A204.1 (cell line): ENCODE data around the gene ZBTB4.
A peak's percentile ranks its signal among the peaks of the same experiment; 100 is the strongest.

Source experiments
- FAIRE-seq: peaks from 2 replicates; lab custom pipeline; 2012; peaks lifted over from hg19 to GRCh38; lab: Jason Lieb, UNC

The ZBTB4 gene, protein sequence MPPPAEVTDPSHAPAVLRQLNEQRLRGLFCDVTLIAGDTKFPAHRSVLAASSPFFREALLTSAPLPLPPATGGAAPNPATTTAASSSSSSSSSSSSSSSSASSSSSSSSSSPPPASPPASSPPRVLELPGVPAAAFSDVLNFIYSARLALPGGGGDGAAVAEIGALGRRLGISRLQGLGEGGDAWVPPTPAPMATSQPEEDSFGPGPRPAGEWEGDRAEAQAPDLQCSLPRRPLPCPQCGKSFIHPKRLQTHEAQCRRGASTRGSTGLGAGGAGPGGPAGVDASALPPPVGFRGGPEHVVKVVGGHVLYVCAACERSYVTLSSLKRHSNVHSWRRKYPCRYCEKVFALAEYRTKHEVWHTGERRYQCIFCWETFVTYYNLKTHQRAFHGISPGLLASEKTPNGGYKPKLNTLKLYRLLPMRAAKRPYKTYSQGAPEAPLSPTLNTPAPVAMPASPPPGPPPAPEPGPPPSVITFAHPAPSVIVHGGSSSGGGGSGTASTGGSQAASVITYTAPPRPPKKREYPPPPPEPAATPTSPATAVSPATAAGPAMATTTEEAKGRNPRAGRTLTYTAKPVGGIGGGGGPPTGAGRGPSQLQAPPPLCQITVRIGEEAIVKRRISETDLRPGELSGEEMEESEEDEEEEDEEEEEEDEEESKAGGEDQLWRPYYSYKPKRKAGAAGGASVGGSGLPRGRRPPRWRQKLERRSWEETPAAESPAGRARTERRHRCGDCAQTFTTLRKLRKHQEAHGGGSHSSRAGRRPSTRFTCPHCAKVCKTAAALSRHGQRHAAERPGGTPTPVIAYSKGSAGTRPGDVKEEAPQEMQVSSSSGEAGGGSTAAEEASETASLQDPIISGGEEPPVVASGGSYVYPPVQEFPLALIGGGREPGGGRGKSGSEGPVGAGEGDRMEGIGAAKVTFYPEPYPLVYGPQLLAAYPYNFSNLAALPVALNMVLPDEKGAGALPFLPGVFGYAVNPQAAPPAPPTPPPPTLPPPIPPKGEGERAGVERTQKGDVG

DNA sequence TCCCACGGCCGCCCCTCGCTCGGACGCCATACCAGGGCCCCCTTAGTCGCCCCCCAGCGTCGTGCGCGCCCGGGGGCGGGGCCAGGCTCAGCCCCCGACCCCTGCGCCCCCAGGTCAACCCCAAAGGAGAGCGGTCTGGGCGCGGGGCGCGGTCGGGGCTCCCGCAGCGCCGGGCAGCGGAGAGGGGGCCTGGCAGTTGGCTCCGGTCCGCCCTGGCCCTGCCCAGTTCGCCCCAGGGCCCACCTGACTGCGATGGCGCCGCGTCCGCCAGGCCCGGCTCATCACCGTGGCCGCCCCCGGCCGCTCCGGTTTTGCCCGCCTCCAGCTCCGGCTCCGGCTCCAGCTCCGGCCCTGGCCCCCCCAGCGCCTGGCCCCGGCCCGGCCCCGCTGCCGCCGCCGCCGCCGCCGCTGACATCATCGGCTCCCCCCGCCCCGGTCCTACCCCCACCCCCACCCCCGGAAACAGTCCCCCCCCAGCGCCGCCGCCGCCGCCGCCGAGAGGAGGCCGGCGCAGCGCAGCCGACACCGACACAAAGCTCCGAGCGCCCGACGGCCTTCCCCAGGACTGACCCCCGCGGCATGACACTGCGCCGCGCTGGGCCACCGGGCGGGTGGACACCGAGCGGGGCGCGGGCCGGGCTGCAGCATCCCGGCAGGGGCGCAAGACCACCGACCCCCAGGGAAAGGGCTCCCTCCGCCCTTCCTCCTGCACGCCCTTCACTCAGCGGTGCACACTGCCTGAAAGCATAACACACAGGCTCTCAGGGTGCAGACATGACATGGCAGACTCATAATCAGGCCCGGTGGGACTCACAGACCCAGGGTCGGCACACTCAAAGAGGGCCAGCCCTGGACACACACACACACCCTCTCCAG is at the start of gene ZBTB4:
ZBTB4 (minus strand) TSS at position 419 of the 876 bp plus-strand sequence. CDS start 12,830 bp downstream, outside the sequence.
- no peak for FAIRE-seq

DNA sequence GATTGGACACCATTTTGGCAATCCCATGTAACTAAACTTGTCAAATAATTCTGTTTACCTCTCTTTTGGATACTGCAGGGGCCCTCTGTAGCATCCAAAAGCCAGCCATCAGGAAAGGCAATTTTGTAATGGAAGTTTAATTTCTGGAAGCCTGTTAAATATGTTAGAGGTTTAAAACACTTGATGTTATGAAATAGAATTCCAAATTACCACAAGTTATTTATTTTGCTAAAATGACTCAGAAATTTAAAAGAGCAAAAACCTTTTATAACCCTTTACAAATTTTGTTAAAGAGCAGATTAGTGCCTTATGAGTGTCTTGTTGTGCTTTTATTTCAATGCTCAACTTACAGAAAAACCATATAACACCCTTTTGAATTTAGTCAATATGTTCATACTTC is 49.4 kb upstream of the ZBTB4 start:
- FAIRE-seq = peak; percentile 52

DNA sequence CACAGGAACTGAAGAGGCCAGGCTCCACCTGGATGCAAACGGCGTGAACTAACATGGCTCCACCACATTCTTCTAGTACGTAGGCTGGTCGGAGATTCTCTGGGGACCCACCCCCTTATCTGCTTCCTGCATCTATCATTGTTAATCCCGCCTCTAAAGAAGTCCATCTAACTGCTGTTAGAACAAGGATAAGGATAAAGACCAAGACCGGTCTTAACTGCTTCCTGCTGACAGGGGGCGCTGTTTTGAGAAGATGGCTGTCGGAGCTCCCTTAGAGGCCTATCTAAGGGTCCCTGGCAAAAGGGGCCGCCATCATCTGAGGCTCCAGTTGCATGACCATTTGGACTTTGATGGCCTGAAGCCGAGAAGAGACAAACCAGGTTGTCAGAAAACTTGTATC is 43.6 kb upstream of the ZBTB4 start:
- FAIRE-seq = no peak

DNA sequence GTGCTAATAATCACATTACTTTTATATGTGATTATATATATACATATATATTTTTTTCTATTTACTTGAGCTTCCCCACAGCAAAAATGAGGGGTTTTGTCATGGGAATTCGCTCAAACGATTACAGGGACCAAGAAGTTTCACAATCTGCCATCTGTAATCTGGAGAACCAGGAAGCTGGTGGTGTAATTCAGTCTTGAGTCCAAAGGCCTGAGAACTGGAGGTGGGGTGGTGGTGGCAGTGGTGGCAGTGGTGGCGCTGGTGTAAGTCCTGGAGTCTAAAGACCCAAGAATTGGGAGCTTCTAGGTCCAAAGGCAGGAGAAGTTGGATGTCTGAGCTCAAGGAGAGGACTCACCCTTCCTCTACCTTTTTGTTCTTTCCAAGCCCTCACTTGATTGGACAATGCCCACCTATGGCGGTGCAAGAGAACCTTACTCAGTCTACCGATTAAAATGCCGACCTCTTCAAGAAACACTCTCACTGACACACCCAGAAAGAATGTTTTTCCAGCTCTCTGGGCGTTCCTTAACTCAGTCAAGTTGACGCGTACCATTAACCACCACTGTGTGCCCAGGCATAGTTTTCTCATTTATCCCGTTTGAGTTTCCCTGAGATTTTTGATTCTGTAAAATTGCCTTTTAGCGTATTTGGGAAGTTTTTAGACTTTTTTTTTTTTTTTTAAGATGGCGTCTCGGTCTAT is 36.6 kb upstream of the ZBTB4 start:
- FAIRE-seq = no peak

DNA sequence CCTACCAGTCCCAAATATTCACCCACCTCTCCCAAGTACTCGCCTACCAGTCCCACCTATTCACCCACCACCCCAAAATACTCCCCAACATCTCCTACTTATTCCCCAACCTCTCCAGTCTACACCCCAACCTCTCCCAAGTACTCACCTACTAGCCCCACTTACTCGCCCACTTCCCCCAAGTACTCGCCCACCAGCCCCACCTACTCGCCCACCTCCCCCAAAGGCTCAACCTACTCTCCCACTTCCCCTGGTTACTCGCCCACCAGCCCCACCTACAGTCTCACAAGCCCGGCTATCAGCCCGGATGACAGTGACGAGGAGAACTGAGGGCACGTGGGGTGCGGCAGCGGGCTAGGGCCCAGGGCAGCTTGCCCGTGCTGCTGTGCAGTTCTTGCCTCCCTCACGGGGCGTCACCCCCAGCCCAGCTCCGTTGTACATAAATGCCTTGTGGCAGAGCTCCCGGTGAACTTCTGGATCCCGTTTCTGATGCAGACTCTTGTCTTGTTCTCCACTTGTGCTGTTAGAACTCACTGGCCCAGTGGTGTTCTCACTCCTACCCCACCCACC is 34.5 kb upstream of the ZBTB4 start:
- FAIRE-seq = no peak

DNA sequence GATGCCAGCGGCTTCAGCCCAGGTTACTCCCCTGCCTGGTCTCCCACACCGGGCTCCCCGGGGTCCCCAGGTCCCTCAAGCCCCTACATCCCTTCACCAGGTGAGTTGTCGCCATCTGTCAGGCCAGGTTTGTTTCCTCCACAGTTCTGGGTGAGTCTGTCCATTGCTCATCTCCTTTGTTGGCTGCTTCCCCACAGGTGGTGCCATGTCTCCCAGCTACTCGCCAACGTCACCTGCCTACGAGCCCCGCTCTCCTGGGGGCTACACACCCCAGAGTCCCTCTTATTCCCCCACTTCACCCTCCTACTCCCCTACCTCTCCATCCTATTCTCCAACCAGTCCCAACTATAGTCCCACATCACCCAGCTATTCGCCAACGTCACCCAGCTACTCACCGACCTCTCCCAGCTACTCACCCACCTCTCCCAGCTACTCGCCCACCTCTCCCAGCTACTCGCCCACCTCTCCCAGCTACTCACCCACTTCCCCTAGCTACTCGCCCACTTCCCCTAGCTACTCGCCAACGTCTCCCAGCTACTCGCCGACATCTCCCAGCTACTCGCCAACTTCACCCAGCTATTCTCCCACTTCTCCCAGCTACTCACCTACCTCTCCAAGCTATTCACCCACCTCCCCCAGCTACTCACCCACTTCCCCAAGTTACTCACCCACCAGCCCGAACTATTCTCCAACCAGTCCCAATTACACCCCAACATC is 33.6 kb upstream of the ZBTB4 start:
- FAIRE-seq = no peak

DNA sequence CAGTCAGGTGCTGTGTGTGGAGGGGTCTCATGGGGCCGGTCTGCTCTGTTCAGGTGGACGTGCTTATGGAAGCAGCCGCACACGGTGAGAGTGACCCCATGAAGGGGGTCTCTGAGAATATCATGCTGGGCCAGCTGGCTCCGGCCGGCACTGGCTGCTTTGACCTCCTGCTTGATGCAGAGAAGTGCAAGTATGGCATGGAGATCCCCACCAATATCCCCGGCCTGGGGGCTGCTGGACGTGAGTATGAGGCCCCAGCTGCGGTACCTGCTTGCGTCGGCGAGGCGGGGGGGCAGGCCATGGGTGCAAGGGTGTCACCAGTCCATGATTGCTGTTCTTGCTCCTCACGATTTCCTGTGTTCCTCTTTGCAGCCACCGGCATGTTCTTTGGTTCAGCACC is 32.7 kb upstream of the ZBTB4 start:
- FAIRE-seq = no peak

DNA sequence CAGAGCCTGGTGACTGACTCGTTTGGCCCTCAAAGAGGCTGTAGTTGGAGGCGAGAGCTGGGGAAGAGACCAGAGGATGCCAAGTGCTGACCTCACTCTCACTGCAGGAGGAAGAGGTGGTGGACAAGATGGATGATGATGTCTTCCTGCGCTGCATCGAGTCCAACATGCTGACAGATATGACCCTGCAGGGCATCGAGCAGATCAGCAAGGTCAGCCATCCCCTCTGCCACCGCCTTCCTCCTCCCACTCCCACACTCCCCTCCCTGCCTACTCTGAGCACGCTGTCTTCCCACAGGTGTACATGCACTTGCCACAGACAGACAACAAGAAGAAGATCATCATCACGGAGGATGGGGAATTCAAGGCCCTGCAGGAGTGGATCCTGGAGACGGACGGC is 31.7 kb upstream of the ZBTB4 start:
- no peak for FAIRE-seq

DNA sequence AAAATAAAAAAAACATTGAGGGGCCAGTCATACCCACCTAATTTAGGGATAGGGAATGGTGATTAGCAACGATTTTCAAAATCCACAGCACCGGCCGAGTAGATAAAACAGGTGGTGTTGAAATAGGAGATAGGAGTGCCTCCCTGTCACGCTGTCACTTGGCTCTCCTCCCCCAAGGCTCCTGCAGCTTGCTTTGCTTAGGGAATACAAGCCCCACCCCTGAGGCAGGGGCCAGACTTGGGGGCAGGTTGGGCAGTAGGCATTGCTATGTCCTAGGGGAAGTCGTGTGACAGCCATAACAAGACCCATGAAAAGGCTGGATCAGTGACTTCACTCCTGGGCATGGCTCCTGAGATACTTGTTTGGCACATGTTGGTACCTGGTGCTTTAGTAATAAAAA is 30.5 kb upstream of the ZBTB4 start:
- FAIRE-seq = no peak

DNA sequence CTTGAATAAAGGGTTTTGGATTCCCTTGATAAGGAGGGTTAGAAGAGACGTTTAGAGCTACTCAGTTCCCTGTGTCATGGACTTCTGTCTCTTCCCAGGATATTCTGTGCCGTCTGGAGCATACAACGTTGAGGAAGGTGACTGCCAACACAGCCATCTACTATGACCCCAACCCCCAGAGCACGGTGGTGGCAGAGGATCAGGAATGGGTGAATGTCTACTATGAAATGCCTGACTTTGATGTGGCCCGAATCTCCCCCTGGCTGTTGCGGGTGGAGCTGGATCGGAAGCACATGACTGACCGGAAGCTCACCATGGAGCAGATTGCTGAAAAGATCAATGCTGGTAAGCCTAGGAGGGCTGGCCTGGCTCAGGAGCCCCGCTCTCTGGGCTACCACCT is 29.4 kb upstream of the ZBTB4 start:
- no peak for FAIRE-seq

DNA sequence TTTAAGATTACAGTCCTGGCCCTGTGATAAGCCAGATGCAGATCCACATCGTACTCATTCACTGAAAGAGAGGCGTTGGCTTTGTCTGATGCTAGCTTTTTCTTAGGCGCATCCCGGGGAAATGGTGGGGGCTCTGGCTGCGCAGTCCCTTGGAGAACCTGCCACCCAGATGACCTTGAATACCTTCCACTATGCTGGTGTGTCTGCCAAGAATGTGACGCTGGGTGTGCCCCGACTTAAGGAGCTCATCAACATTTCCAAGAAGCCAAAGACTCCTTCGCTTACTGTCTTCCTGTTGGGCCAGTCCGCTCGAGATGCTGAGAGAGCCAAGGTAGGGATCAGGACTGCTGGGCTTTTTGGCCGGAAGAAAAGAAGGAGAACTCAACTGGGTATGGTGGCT is 28.7 kb upstream of the ZBTB4 start:
- FAIRE-seq = no peak

DNA sequence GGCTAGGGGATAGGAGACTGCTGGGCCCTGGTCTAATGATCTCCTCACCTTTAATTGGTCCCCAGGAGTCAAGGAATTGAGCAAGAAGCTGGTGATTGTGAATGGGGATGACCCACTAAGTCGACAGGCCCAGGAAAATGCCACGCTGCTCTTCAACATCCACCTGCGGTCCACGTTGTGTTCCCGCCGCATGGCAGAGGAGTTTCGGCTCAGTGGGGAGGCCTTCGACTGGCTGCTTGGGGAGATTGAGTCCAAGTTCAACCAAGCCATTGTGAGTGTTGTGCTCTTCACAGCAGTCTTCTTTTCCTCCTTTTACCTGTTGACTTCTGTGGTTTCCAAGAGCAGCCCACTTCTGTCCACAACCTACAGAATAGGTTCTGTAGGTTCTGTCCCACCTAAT is 24.1 kb upstream of the ZBTB4 start:
- FAIRE-seq = no peak

DNA sequence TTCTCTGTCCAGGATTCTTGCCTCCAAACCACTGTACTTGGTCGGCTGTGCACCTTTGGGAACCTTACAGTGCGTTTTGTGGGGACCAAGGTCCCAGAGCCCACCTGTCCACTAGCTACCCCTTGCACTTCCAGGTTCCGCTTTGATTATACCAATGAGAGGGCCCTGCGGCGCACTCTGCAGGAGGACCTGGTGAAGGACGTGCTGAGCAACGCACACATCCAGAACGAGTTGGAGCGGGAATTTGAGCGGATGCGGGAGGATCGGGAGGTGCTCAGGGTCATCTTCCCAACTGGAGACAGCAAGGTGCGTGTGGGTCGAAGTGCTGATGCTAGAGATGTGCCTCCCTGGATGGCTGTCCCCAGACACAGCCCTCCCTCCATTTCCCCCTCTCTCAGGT is 23.6 kb upstream of the ZBTB4 start:
- FAIRE-seq = no peak

DNA sequence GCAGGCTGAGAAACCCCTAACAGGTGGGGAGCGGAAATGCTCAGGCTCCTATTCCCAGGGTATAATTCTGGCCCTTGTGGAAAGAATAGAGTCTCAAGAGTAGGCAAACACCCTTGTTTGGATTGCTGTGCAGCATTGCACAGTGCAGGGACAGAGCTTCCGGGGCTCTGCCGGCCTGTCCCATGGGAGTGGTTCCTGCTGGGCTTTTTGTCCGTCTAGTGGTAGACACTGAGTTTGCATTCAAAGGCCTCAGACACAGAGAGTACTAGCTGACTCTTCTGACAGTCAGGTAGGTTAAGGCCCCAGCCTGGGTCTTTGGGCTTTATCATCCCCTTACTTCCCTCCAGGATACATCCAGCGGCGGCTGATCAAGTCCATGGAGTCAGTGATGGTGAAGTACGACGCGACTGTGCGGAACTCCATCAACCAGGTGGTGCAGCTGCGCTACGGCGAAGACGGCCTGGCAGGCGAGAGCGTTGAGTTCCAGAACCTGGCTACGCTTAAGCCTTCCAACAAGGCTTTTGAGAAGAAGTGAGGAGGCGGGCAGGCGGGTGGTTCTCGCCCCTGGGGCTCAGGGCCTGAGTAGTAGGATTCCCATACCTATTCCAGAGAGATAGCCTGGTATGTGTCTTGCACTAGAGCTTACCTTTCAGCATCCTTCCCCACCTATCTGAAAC is 22.9 kb upstream of the ZBTB4 start:
- no peak for FAIRE-seq

DNA sequence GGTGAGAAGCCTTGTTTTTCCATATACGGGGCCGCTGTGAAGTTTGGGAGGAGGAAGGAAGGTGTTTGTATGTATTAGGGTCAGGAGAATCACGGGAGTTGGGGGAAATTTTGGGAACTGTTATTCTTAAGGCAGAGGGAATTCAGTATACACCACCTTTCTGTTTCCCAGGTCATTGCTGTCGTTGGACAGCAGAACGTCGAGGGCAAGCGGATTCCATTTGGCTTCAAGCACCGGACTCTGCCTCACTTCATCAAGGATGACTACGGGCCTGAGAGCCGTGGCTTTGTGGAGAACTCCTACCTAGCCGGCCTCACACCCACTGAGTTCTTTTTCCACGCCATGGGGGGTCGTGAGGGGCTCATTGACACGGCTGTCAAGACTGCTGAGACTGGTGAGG is 22.3 kb upstream of the ZBTB4 start:
- no peak for FAIRE-seq

DNA sequence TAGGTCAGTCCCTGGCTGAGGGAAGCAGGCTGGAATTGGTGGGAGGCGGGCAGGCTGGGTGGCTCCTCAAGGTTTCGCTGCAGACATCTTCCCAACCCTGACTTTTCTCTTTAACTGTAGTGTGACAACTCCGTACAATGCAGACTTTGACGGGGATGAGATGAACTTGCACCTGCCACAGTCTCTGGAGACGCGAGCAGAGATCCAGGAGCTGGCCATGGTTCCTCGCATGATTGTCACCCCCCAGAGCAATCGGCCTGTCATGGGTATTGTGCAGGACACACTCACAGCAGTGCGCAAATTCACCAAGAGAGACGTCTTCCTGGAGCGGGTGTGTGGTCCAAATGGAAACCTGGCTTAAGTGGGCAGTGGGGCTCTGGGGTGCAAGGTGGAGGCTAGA is 19.7 kb upstream of the ZBTB4 start:
- FAIRE-seq = no peak

DNA sequence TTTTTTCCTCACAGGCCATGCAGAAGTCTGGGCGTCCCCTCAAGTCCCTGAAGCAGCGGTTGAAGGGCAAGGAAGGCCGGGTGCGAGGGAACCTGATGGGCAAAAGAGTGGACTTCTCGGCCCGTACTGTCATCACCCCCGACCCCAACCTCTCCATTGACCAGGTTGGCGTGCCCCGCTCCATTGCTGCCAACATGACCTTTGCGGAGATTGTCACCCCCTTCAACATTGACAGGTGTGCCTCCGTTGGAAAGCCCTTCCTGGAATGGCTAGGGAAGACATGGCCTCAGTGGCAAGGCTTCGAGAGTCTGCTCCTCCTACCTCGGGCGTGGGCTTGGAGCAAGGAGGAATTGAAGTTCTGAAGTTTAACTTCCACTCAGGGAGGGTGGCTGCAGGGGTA is 18.2 kb upstream of the ZBTB4 start:
- no peak for FAIRE-seq

DNA sequence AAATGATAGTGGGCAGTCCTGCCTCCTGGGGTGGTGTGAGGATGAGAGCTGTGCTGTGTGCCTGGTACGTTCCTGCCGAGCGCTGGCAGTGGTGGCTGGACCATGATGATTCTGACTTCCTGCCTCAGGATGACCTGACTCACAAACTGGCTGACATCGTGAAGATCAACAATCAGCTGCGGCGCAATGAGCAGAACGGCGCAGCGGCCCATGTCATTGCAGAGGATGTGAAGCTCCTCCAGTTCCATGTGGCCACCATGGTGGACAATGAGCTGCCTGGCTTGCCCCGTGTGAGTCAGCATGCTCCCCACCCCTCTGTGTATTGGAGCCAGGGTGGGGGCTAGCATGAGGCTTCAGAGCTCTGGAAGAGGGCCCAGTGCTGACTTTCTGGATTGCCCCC is 17.8 kb upstream of the ZBTB4 start:
- no peak for FAIRE-seq

DNA sequence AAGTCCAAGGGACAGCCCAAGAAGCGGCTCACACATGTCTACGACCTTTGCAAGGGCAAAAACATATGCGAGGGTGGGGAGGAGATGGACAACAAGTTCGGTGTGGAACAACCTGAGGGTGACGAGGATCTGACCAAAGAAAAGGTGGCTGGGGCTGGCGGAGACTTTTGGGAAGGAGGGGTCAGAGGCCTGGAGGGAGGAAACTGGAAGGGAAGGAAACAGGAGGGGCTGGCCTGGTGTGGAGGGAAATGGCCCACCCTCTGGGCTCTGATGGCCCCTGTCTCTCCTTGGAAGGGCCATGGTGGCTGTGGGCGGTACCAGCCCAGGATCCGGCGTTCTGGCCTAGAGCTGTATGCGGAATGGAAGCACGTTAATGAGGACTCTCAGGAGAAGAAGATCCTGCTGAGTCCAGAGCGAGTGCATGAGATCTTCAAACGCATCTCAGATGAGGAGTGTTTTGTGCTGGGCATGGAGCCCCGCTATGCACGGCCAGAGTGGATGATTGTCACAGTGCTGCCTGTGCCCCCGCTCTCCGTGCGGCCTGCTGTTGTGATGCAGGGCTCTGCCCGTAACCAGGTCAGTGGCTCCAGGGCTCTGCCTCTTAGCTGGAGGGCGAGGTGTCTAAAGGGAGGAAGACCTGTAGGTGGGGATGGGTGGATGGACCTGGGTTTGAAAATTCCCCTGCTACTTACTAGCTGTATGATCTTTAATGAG is 17.2 kb upstream of the ZBTB4 start:
- no peak for FAIRE-seq
